ENCODE results near the gene PRMT1.

Gene PRMT1

GRCh38 chr19:49699364-49699763 is 22.3 kb downstream of the PRMT1 start:
- H3K4me3 ChIP-seq (ENCODE audit: low read depth, low read length), result no peak overlapping the region
- no peak for TF ChIP-seq CTCF (conservative IDR thresholded peaks at IDR 0.05; ENCODE audit: low read depth, low read length)
- no peak for DNase-seq (ENCODE audit: low read depth)

- TF ChIP-seq CTCF (conservative IDR thresholded peaks at IDR 0.05; ENCODE audit: low read depth, low read length), result no peak
- no peak overlapping the region for H3K4me3 ChIP-seq (ENCODE audit: low read depth, low read length)
- no peak for DNase-seq (ENCODE audit: low read depth)
These were observed 23.5 kb downstream of the PRMT1 start for GRCh38 chr19:49700563-49700962.

- H3K4me3 ChIP-seq (ENCODE audit: low read depth, low read length), result no peak overlapping the region
- no peak for DNase-seq (ENCODE audit: low read depth)
- TF ChIP-seq CTCF (conservative IDR thresholded peaks at IDR 0.05; ENCODE audit: low read depth, low read length), result no peak
These were observed 24.3 kb downstream of the PRMT1 start for GRCh38 chr19:49701271-49701786.

- no peak for DNase-seq (ENCODE audit: low read depth)
- no peak overlapping the region for H3K4me3 ChIP-seq (ENCODE audit: low read depth, low read length)
- TF ChIP-seq CTCF (conservative IDR thresholded peaks at IDR 0.05; ENCODE audit: low read depth, low read length), result no peak
These were observed 28.0 kb downstream of the PRMT1 start for GRCh38 chr19:49704888-49705642.

- TF ChIP-seq CTCF (conservative IDR thresholded peaks at IDR 0.05; ENCODE audit: low read depth, low read length), result no peak
These were observed 28.8 kb downstream of the PRMT1 start for GRCh38 chr19:49705919-49706318.

GRCh38 chr19:49710372-49710951 is 33.4 kb downstream of the PRMT1 start:
- TF ChIP-seq CTCF (conservative IDR thresholded peaks at IDR 0.05; ENCODE audit: low read depth, low read length), result no peak
- peak; percentile 48 for DNase-seq (ENCODE audit: low read depth)
- H3K4me3 ChIP-seq (ENCODE audit: low read depth, low read length), result no peak overlapping the region

More at GRCh38 chr19:49705919-49706318, 28.8 kb downstream of the PRMT1 start:
- no peak for DNase-seq (ENCODE audit: low read depth)
- no peak overlapping the region for H3K4me3 ChIP-seq (ENCODE audit: low read depth, low read length)

All from choroid plexus epithelial cell (primary cell).